HEK293 (cell line): ENCODE data around the gene CEP44.
A peak's percentile ranks its signal among the peaks of the same experiment; 100 is the strongest.

Source experiments
- BCL11B ChIP-seq: fragments of 450-650 bp; formaldehyde crosslinking; IDR thresholded peaks from 2 replicates; pipeline ENCODE4 v1.5.1; 2016; ENCODE audit warnings: low read depth, missing biosample characterization, missing genetic modification characterization
- HOXD13 ChIP-seq: sonication (generic); formaldehyde crosslinking; IDR thresholded peaks from 2 replicates; pipeline ENCODE4 v1.8.0; 2022; ENCODE audit warnings: missing genetic modification reagents, borderline replicate concordance
- KLF7 ChIP-seq: fragments of 450-650 bp; formaldehyde crosslinking; IDR thresholded peaks from 2 replicates; pipeline ENCODE4 v1.5.1; 2016; ENCODE audit warnings: missing biosample characterization, missing genetic modification characterization, borderline replicate concordance
- OSR2 ChIP-seq: fragments of 450-650 bp; formaldehyde crosslinking; IDR thresholded peaks from 2 replicates; pipeline ENCODE4 v1.5.1; 2016; ENCODE audit warnings: missing biosample characterization, missing genetic modification characterization
- REPIN1 ChIP-seq: fragments of 450-650 bp; formaldehyde crosslinking; IDR thresholded peaks from 2 replicates; pipeline ENCODE4 v1.5.1; 2017; ENCODE audit warnings: missing biosample characterization, missing genetic modification characterization, low read depth
- ZBTB17 ChIP-seq: fragments of 450-650 bp; formaldehyde crosslinking; IDR thresholded peaks from 2 replicates; pipeline ENCODE4 v1.5.1; 2016; ENCODE audit warnings: missing biosample characterization, missing genetic modification characterization
- ZFP3 ChIP-seq: fragments of 450-650 bp; formaldehyde crosslinking; IDR thresholded peaks from 2 replicates; pipeline ENCODE4 v1.5.1; 2016; ENCODE audit warnings: low read depth, missing biosample characterization, missing genetic modification characterization
- ZFP37 ChIP-seq: fragments of 450-650 bp; formaldehyde crosslinking; IDR thresholded peaks from 2 replicates; pipeline ENCODE4 v1.5.1; 2016; ENCODE audit warnings: missing biosample characterization, missing genetic modification characterization
- ZNF10 ChIP-seq: fragments of 450-650 bp; formaldehyde crosslinking; IDR thresholded peaks from 2 replicates; pipeline ENCODE4 v1.5.1; 2017; ENCODE audit warnings: missing biosample characterization, missing genetic modification characterization
- ZNF146 ChIP-seq: fragments of 450-650 bp; formaldehyde crosslinking; IDR thresholded peaks from 2 replicates; pipeline ENCODE4 v1.5.1; 2016; ENCODE audit warnings: missing biosample characterization, missing genetic modification characterization
- ZNF169 ChIP-seq: fragments of 450-650 bp; formaldehyde crosslinking; IDR thresholded peaks from 2 replicates; pipeline ENCODE4 v1.5.1; 2016; ENCODE audit warnings: missing biosample characterization, missing genetic modification characterization
- ZNF311 ChIP-seq: fragments of 450-650 bp; formaldehyde crosslinking; IDR thresholded peaks from 2 replicates; pipeline ENCODE4 v1.5.1; 2017; ENCODE audit warnings: missing biosample characterization, missing genetic modification characterization, borderline replicate concordance
- ZNF324 ChIP-seq: fragments of 450-650 bp; formaldehyde crosslinking; IDR thresholded peaks from 2 replicates; pipeline ENCODE4 v1.5.1; 2016; ENCODE audit warnings: missing biosample characterization, missing genetic modification characterization
- ZNF530 ChIP-seq: fragments of 450-650 bp; formaldehyde crosslinking; IDR thresholded peaks from 2 replicates; pipeline ENCODE4 v1.5.1; 2016; ENCODE audit warnings: low read depth, missing biosample characterization, missing genetic modification characterization
- ZNF548 ChIP-seq: fragments of 450-650 bp; formaldehyde crosslinking; IDR thresholded peaks from 2 replicates; pipeline ENCODE4 v1.5.1; 2016; ENCODE audit warnings: missing biosample characterization, missing genetic modification characterization
- ZNF549 ChIP-seq: fragments of 450-650 bp; IDR thresholded peaks from 2 replicates; pipeline ENCODE4 v1.5.1; 2018; ENCODE audit warnings: missing biosample characterization, missing genetic modification characterization, mild to moderate bottlenecking, inconsistent platforms, moderate library complexity
- ZNF555 ChIP-seq: fragments of 450-650 bp; formaldehyde crosslinking; conservative IDR thresholded peaks from 2 replicates; pipeline ENCODE4 v1.5.1; 2017; ENCODE audit warnings: missing biosample characterization, mild to moderate bottlenecking, missing genetic modification characterization, inconsistent platforms
- ZNF558 ChIP-seq: fragments of 450-650 bp; formaldehyde crosslinking; IDR thresholded peaks from 2 replicates; pipeline ENCODE4 v1.5.1; 2016; ENCODE audit warnings: missing biosample characterization, missing genetic modification characterization
- ZNF585B ChIP-seq: fragments of 450-650 bp; formaldehyde crosslinking; IDR thresholded peaks from 2 replicates; pipeline ENCODE4 v1.5.1; 2016; ENCODE audit warnings: missing biosample characterization, missing genetic modification characterization
- ZNF610 ChIP-seq: fragments of 450-650 bp; formaldehyde crosslinking; IDR thresholded peaks from 2 replicates; pipeline ENCODE4 v1.5.1; 2016; ENCODE audit warnings: missing biosample characterization, missing genetic modification characterization, borderline replicate concordance
- ZNF629 ChIP-seq: fragments of 450-650 bp; formaldehyde crosslinking; IDR thresholded peaks from 2 replicates; pipeline ENCODE4 v1.5.1; 2017; ENCODE audit warnings: missing biosample characterization, missing genetic modification characterization
- ZNF677 ChIP-seq: fragments of 450-650 bp; IDR thresholded peaks from 2 replicates; pipeline ENCODE4 v1.5.0; 2018; ENCODE audit warnings: missing biosample characterization, mild to moderate bottlenecking, missing genetic modification characterization, moderate library complexity
- ZNF707 ChIP-seq: fragments of 450-650 bp; formaldehyde crosslinking; IDR thresholded peaks from 2 replicates; pipeline ENCODE4 v1.5.1; 2016; ENCODE audit warnings: missing biosample characterization, missing genetic modification characterization
- ZNF768 ChIP-seq: fragments of 450-650 bp; formaldehyde crosslinking; IDR thresholded peaks from 2 replicates; pipeline ENCODE4 v1.5.1; 2018; ENCODE audit warnings: missing biosample characterization, mild to moderate bottlenecking, missing genetic modification characterization
- ZNF837 ChIP-seq: fragments of 450-650 bp; formaldehyde crosslinking; IDR thresholded peaks from 2 replicates; pipeline ENCODE4 v1.5.1; 2016; ENCODE audit warnings: missing biosample characterization, missing genetic modification characterization
- TF ChIP-seq, protein P1 (sequence below): fragments of 450-650 bp; formaldehyde crosslinking; IDR thresholded peaks from 2 replicates; pipeline ENCODE4 v1.5.1; 2016; ENCODE audit warnings: missing biosample characterization, missing genetic modification characterization, low read depth
- TF ChIP-seq, protein P2 (sequence below): fragments of 450-650 bp; formaldehyde crosslinking; IDR thresholded peaks from 2 replicates; pipeline ENCODE4 v1.5.1; 2016; ENCODE audit warnings: missing biosample characterization, missing genetic modification characterization
- TF ChIP-seq, protein P3 (sequence below): fragments of 450-650 bp; formaldehyde crosslinking; IDR thresholded peaks from 2 replicates; pipeline ENCODE4 v1.5.1; 2016; ENCODE audit warnings: missing biosample characterization, missing genetic modification characterization, low read depth
- TF ChIP-seq, protein P4 (sequence below): fragments of 450-650 bp; formaldehyde crosslinking; IDR thresholded peaks from 2 replicates; pipeline ENCODE4 v1.5.1; 2016; ENCODE audit warnings: missing biosample characterization, missing genetic modification characterization
- TF ChIP-seq, protein P5 (sequence below): fragments of 450-650 bp; formaldehyde crosslinking; IDR thresholded peaks from 2 replicates; pipeline ENCODE4 v1.5.1; 2017; ENCODE audit warnings: missing biosample characterization, missing genetic modification characterization
- TF ChIP-seq, protein P6 (sequence below): fragments of 450-650 bp; formaldehyde crosslinking; IDR thresholded peaks from 2 replicates; pipeline ENCODE4 v1.5.1; 2016; ENCODE audit warnings: missing biosample characterization, missing genetic modification characterization

Gene CEP44

DNA sequence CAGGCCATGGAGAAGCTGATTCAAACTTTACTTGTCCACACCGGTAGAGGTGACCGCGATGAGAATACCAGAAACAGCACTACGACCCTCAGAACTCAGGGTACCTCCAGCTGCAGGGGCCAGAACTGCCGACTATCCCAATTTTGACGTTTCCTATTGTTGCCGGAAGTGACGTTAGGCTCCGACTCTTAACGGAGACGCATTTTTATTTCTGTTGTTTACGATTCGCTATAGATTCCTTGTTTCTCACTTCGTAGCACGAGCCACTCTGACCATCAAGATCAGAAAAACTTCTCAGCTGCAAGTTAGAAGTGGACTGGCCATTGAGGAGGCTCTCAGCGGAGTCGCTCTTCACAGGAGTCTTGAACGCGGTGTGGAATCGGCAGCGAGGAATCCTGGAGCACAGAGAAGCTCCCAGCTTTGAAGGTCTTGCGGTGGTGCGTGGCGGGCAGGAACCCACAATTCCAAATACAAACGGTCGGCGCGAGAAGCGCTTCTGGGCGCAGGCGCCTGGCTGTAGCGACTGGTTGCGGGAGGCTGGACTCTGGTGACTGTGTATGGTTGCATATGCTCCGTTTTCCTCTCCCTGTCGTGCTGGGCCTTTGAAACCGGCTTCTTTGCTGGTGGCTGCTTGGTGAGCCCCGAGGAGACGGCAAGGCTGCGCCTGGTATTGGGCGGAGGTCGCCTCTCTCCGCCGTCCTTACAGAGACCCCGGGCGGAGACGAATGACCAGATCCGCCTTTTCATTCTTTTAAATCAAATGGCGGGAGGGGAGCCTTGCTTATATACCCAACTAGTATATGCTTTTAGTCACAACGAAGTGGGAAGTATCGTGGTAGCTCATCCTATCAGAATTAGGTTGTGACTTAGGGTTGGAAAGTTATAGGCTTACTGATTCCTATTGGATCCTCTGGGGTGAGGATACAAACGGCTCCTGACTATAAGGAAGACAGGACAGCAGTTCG lies at the start of gene CEP44, which contains the start of gene FBXO8 (continued):
- TF ChIP-seq ZNF549 (tag by site-specific recombination): no peak
- no peak for TF ChIP-seq ZFP37
- no peak for TF ChIP-seq ZNF169 (tag by site-specific recombination)
- TF ChIP-seq OSR2 (tag by site-specific recombination): no peak; the same call in 1 of the 2 replicates
- TF ChIP-seq ZNF707 (tag by site-specific recombination): no peak
- TF ChIP-seq BCL11B (tag by site-specific recombination): no peak
- no peak for TF ChIP-seq ZNF768 (tag by site-specific recombination)
- no peak for TF ChIP-seq KLF7 (tag by site-specific recombination)
- TF ChIP-seq, protein P1, sequence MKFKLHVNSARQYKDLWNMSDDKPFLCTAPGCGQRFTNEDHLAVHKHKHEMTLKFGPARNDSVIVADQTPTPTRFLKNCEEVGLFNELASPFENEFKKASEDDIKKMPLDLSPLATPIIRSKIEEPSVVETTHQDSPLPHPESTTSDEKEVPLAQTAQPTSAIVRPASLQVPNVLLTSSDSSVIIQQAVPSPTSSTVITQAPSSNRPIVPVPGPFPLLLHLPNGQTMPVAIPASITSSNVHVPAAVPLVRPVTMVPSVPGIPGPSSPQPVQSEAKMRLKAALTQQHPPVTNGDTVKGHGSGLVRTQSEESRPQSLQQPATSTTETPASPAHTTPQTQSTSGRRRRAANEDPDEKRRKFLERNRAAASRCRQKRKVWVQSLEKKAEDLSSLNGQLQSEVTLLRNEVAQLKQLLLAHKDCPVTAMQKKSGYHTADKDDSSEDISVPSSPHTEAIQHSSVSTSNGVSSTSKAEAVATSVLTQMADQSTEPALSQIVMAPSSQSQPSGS (tag by site-specific recombination): 0 out of 2 replicates have a peak, but pooled peaks have one; percentile 35
- no peak for TF ChIP-seq ZNF610 (tag by site-specific recombination)
- TF ChIP-seq ZNF530 (tag by site-specific recombination): no peak
- TF ChIP-seq ZNF146 (tag by site-specific recombination): no peak
- TF ChIP-seq REPIN1 (tag by site-specific recombination): no peak
- TF ChIP-seq ZNF548: no peak
- peak; percentile 77 for TF ChIP-seq ZNF558
- TF ChIP-seq ZNF10 (tag by site-specific recombination): no peak
- TF ChIP-seq, protein P2, sequence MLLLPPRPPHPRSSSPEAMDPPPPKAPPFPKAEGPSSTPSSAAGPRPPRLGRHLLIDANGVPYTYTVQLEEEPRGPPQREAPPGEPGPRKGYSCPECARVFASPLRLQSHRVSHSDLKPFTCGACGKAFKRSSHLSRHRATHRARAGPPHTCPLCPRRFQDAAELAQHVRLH (tag by site-specific recombination): peak; percentile 94
- TF ChIP-seq, protein P3, sequence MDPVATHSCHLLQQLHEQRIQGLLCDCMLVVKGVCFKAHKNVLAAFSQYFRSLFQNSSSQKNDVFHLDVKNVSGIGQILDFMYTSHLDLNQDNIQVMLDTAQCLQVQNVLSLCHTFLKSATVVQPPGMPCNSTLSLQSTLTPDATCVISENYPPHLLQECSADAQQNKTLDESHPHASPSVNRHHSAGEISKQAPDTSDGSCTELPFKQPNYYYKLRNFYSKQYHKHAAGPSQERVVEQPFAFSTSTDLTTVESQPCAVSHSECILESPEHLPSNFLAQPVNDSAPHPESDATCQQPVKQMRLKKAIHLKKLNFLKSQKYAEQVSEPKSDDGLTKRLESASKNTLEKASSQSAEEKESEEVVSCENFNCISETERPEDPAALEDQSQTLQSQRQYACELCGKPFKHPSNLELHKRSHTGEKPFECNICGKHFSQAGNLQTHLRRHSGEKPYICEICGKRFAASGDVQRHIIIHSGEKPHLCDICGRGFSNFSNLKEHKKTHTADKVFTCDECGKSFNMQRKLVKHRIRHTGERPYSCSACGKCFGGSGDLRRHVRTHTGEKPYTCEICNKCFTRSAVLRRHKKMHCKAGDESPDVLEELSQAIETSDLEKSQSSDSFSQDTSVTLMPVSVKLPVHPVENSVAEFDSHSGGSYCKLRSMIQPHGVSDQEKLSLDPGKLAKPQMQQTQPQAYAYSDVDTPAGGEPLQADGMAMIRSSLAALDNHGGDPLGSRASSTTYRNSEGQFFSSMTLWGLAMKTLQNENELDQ (tag by site-specific recombination): no peak
- TF ChIP-seq ZNF555 (tag by site-specific recombination): no peak
- peak; percentile 95 for TF ChIP-seq ZBTB17 (tag by site-specific recombination)
- TF ChIP-seq, protein P4, sequence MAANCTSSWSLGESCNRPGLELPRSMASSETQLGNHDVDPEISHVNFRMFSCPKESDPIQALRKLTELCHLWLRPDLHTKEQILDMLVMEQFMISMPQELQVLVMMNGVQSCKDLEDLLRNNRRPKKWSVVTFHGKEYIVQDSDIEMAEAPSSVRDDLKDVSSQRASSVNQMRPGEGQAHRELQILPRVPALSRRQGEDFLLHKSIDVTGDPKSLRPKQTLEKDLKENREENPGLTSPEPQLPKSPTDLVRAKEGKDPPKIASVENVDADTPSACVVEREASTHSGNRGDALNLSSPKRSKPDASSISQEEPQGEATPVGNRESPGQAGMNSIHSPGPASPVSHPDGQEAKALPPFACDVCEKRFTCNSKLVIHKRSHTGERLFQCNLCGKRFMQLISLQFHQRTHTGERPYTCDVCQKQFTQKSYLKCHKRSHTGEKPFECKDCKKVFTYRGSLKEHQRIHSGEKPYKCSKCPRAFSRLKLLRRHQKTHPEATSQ: no peak
- no peak for TF ChIP-seq HOXD13 (CRISPR knock-in tag)
- no peak; the same call in 1 of the 2 replicates for TF ChIP-seq ZNF324 (tag by site-specific recombination)
- peak; percentile 94 for TF ChIP-seq ZNF629 (tag by site-specific recombination)
- no peak for TF ChIP-seq ZNF837 (tag by site-specific recombination)
- TF ChIP-seq ZNF585B: no peak
- TF ChIP-seq ZNF311 (tag by site-specific recombination): no peak
- TF ChIP-seq ZFP3 (tag by site-specific recombination): no peak
- TF ChIP-seq, protein P5, sequence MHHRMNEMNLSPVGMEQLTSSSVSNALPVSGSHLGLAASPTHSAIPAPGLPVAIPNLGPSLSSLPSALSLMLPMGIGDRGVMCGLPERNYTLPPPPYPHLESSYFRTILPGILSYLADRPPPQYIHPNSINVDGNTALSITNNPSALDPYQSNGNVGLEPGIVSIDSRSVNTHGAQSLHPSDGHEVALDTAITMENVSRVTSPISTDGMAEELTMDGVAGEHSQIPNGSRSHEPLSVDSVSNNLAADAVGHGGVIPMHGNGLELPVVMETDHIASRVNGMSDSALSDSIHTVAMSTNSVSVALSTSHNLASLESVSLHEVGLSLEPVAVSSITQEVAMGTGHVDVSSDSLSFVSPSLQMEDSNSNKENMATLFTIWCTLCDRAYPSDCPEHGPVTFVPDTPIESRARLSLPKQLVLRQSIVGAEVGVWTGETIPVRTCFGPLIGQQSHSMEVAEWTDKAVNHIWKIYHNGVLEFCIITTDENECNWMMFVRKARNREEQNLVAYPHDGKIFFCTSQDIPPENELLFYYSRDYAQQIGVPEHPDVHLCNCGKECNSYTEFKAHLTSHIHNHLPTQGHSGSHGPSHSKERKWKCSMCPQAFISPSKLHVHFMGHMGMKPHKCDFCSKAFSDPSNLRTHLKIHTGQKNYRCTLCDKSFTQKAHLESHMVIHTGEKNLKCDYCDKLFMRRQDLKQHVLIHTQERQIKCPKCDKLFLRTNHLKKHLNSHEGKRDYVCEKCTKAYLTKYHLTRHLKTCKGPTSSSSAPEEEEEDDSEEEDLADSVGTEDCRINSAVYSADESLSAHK (tag by site-specific recombination): 0 out of 2 replicates have a peak, but pooled peaks have one; percentile 8
- TF ChIP-seq, protein P6, sequence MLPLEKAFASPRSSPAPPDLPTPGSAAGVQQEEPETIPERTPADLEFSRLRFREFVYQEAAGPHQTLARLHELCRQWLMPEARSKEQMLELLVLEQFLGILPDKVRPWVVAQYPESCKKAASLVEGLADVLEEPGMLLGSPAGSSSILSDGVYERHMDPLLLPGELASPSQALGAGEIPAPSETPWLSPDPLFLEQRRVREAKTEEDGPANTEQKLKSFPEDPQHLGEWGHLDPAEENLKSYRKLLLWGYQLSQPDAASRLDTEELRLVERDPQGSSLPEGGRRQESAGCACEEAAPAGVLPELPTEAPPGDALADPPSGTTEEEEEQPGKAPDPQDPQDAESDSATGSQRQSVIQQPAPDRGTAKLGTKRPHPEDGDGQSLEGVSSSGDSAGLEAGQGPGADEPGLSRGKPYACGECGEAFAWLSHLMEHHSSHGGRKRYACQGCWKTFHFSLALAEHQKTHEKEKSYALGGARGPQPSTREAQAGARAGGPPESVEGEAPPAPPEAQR (tag by site-specific recombination): no peak
- no peak for TF ChIP-seq ZNF677
